PFSK-1 (cell line): ENCODE results near the gene EPC1.

ENCODE experiments used
- FOXP2 ChIP-seq: optimal IDR thresholded peaks from 2 replicates; pipeline ENCODE3; 2011; ENCODE audit warnings: borderline replicate concordance, control low read depth, inconsistent platforms; ENCODE audit not compliant: insufficient read depth; ENCODE audit errors: extremely low read length, extremely low read depth
- POLR2AphosphoS5 ChIP-seq: IDR thresholded peaks from 2 replicates; pipeline ENCODE4 v1.6.1; 2012; ENCODE audit warnings: low read depth, mild to moderate bottlenecking, control low read depth, low read length, moderate library complexity
- SIN3A ChIP-seq: IDR thresholded peaks from 2 replicates; pipeline ENCODE4 v1.6.1; 2012; ENCODE audit warnings: mild to moderate bottlenecking, low read length, moderate library complexity, borderline replicate concordance; ENCODE audit not compliant: insufficient read depth
- TAF1 ChIP-seq: IDR thresholded peaks from 2 replicates; pipeline ENCODE4 v1.6.1; 2012; ENCODE audit warnings: low read length, control low read depth, borderline replicate concordance; ENCODE audit not compliant: insufficient read depth
- TF ChIP-seq, protein P1 (sequence below), 2 experiments: IDR thresholded peaks; 2 replicates each; pipeline versions ENCODE4 v1.6.1 to v1.8.0; 2011 to 2012; ENCODE audit warnings: low read depth in 2 of 2, low read length in 2 of 2, control low read depth in 1 of 2, inconsistent platforms in 1 of 2, mild to moderate bottlenecking in 1 of 2, moderate library complexity in 1 of 2; ENCODE audit not compliant: insufficient read depth in 1 of 2

Gene EPC1

GRCh38 chr10:32360884-32361283 is 13.9 kb upstream of the EPC1 start:
- no peak for TF ChIP-seq POLR2AphosphoS5
- TF ChIP-seq, protein P1, sequence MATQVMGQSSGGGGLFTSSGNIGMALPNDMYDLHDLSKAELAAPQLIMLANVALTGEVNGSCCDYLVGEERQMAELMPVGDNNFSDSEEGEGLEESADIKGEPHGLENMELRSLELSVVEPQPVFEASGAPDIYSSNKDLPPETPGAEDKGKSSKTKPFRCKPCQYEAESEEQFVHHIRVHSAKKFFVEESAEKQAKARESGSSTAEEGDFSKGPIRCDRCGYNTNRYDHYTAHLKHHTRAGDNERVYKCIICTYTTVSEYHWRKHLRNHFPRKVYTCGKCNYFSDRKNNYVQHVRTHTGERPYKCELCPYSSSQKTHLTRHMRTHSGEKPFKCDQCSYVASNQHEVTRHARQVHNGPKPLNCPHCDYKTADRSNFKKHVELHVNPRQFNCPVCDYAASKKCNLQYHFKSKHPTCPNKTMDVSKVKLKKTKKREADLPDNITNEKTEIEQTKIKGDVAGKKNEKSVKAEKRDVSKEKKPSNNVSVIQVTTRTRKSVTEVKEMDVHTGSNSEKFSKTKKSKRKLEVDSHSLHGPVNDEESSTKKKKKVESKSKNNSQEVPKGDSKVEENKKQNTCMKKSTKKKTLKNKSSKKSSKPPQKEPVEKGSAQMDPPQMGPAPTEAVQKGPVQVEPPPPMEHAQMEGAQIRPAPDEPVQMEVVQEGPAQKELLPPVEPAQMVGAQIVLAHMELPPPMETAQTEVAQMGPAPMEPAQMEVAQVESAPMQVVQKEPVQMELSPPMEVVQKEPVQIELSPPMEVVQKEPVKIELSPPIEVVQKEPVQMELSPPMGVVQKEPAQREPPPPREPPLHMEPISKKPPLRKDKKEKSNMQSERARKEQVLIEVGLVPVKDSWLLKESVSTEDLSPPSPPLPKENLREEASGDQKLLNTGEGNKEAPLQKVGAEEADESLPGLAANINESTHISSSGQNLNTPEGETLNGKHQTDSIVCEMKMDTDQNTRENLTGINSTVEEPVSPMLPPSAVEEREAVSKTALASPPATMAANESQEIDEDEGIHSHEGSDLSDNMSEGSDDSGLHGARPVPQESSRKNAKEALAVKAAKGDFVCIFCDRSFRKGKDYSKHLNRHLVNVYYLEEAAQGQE (IDR thresholded peaks at IDR 0.05; ENCODE audit: insufficient read depth in 1 of 2, low read depth in 2 of 2, low read length in 2 of 2) = no peak
- TF ChIP-seq FOXP2 = no peak
- TF ChIP-seq TAF1 = no peak
- TF ChIP-seq SIN3A = no peak

GRCh38 chr10:32360241-32360640 is 13.3 kb upstream of the EPC1 start:
- TF ChIP-seq POLR2AphosphoS5 = no peak
- TF ChIP-seq SIN3A = no peak
- no peak for TF ChIP-seq TAF1
- TF ChIP-seq, protein P1 (IDR thresholded peaks at IDR 0.05; ENCODE audit: insufficient read depth in 1 of 2, low read depth in 2 of 2, low read length in 2 of 2) = no peak
- TF ChIP-seq FOXP2 = no peak

DNA sequence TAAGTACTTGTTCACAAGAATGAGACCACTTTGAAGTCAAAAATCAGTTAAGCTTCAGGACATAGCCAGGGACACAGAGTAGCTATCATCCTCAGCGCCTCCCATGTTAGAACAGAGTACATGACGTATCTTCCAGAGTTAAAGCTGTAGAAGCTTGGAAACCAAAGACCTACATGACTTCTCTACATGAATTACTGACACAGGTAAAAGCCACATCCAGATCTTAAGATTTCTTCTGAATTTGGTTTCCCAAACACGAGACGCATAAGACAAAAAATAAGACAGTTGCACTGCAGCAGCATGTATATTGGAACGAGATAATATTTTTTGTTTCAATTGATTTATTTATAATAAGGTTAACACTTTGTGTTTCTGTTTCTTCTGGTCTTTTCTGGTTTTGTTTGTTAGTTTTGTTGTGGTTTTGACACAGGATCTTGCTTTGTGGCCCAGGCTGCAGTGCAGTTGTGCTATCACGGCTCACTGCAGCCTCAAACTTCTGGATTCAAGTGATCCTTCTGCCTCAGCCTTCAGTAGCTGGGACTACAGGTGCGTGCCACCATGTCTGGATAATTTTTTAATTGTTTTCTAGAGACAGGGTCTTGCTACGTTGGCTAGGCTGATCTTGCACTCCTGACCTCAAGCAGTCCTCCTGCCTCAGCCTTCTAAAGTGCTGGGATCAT is 10.2 kb upstream of the EPC1 start:
- no peak for TF ChIP-seq SIN3A
- TF ChIP-seq TAF1 = no peak
- no peak for TF ChIP-seq POLR2AphosphoS5
- no peak for TF ChIP-seq FOXP2
- TF ChIP-seq, protein P1 (IDR thresholded peaks at IDR 0.05; ENCODE audit: insufficient read depth in 1 of 2, low read depth in 2 of 2, low read length in 2 of 2) = no peak

GRCh38 chr10:32350811-32351350 is 3.9 kb upstream of the EPC1 start:
- no peak for TF ChIP-seq FOXP2
- TF ChIP-seq, protein P1 (IDR thresholded peaks at IDR 0.05; ENCODE audit: insufficient read depth in 1 of 2, low read depth in 2 of 2, low read length in 2 of 2) = no peak
- TF ChIP-seq TAF1 = no peak
- no peak for TF ChIP-seq SIN3A
- no peak for TF ChIP-seq POLR2AphosphoS5
